Fibroblast of the aortic adventitia (primary cell): Measurements from ENCODE around the gene APBA2. TPM values are rescaled to one million over a fixed set of nuclear protein-coding genes. Genes with fewer than 3 reads are reported as not detected.

Experiments used
- DNase-seq: peaks from one replicate; pipeline ENCODE4 v3.0.0-alpha.2; 2010; ENCODE audit warnings: low read depth
- H3K4me3 ChIP-seq: 2 replicates; pipeline ENCODE4 v1.5.1; 2011; ENCODE audit warnings: low read depth, mild to moderate bottlenecking, control low read depth, low read length, moderate library complexity
- total RNA-seq: library from RNA; depleted of rRNA; stranded (reverse); fragments of >200 nt; gene quantifications from 2 replicates; pipeline ENCODE4 v1.2.3, GENCODE V29; 2012; ENCODE audit warnings: low replicate concordance
- TF ChIP-seq, protein P1 (sequence below): IDR thresholded peaks from 2 replicates; pipeline ENCODE4 v1.5.1; 2011; ENCODE audit warnings: mild to moderate bottlenecking, low read length, control low read depth, inconsistent platforms; ENCODE audit not compliant: insufficient read depth

Gene APBA2
- total RNA-seq, 1 donor = 1.8 TPM

DNA sequence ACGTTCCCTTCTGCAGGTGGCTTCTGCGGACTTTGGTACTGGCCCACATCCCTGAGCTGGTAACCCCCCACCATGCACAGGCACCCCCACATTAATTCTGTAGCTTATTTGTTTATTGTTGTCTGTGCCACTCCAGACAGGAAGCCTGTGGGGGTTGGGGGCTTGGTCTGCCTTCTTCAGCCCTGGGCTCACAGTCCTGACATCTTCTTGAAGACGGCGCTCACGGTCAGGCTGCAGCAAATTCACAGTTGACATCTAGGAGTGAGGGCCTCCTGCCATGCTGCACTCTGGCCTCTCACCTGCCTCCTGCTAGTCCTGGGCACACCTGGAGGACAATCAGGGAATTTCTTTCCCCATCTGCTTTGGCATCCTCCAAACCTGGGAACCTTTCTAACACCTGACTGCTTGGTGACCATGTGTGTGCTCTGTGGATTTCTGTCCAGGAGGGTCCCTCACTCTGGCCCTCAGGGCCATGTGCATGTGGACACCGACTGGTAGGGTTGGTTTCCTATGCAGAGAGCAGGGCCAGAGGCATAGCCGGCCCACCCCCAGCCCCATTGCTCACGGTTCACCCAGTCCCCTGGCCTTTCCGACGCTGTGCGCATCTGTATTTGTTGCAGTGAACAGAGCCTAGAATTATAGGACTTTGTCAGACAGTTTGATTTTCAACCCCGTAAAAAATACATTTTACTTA, 68.8 kb downstream of the APBA2 start:
- DNase-seq = no peak
- H3K4me3 ChIP-seq = no peak overlapping the region
- TF ChIP-seq, protein P1, sequence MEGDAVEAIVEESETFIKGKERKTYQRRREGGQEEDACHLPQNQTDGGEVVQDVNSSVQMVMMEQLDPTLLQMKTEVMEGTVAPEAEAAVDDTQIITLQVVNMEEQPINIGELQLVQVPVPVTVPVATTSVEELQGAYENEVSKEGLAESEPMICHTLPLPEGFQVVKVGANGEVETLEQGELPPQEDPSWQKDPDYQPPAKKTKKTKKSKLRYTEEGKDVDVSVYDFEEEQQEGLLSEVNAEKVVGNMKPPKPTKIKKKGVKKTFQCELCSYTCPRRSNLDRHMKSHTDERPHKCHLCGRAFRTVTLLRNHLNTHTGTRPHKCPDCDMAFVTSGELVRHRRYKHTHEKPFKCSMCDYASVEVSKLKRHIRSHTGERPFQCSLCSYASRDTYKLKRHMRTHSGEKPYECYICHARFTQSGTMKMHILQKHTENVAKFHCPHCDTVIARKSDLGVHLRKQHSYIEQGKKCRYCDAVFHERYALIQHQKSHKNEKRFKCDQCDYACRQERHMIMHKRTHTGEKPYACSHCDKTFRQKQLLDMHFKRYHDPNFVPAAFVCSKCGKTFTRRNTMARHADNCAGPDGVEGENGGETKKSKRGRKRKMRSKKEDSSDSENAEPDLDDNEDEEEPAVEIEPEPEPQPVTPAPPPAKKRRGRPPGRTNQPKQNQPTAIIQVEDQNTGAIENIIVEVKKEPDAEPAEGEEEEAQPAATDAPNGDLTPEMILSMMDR = no peak

DNA sequence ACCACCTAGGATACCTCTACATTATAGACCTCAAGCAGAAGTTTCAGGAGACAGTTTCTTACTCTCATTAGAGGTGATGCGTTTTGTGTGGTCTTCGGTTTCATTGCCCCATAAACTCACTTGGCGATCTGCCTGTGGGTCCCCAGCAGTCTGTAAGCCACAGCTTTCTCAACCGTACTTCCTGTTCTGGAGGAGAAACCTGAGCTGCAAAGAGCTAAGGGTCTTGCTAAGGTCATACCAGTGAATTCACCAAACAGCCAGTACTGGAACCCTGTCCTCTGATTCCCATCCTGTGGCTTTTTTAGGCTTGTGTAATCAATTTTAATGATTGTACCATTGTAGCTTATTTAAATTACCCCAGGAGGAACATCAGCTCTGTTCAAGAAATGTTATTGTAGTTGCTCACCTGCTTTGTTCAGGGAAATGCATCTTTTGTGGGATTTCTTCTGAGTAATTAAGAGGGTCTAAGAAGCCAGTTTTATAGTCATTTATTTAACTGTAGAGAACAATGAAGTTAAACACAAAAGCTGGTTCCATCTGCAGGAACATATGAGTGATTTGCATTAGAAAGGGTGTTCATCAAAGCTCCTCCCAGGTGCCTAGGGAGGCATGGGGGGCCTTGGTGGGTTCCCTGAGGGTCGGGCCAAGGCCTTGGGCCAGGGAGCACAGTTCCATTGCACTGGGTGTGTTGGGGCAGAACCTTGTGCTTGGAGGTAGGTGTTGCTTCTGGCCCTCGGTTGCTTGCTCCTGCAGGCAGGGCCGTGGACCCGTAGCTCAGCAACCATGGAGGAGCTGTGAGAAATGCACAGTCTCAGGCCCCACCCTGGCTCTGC, 69.6 kb downstream of the APBA2 start:
- DNase-seq = no peak
- TF ChIP-seq, protein P1 = no peak
- no peak overlapping the region for H3K4me3 ChIP-seq

DNA sequence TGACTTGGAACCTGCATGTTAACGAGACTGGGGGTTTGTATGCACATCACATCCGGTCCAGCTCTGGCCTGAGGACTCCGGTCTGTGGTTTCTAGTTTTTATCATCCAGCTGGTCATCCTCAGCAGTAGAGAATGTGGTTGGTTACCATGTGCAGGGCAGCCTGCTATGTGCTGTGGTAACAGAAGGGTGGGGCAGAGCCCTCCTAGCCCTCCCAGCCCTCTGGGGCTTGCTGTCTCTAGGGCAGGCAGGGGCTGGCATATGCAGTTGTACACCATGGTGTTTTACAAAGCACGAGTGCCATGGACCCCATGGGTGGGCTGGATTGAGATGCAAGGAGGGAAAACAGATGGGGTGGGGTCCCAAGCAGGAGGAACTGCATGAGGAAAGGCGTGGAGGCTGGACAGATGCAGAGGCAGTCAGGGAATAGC, 70.2 kb downstream of the APBA2 start:
- no peak for DNase-seq
- H3K4me3 ChIP-seq = no peak overlapping the region
- TF ChIP-seq, protein P1 = no peak

DNA sequence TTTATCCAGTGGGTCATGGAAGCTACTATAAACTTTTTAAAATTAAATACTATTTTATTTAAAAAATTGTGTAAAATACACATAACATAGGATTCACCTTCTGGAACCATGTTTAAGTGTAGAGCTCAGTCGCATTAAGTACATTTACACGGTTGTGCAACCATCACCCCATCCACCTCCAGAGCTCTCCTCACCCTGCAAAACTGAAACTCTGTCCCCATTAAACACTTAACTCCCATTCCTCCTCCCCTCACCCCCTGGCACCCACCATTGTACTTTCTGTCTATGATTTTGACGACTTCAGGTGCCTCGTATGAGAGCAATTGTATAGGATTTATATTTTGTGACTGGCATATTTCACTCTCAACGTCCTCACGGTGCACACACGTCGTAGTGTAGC, 70.7 kb downstream of the APBA2 start:
- TF ChIP-seq, protein P1 = no peak
- DNase-seq = no peak
- H3K4me3 ChIP-seq = no peak overlapping the region

DNA sequence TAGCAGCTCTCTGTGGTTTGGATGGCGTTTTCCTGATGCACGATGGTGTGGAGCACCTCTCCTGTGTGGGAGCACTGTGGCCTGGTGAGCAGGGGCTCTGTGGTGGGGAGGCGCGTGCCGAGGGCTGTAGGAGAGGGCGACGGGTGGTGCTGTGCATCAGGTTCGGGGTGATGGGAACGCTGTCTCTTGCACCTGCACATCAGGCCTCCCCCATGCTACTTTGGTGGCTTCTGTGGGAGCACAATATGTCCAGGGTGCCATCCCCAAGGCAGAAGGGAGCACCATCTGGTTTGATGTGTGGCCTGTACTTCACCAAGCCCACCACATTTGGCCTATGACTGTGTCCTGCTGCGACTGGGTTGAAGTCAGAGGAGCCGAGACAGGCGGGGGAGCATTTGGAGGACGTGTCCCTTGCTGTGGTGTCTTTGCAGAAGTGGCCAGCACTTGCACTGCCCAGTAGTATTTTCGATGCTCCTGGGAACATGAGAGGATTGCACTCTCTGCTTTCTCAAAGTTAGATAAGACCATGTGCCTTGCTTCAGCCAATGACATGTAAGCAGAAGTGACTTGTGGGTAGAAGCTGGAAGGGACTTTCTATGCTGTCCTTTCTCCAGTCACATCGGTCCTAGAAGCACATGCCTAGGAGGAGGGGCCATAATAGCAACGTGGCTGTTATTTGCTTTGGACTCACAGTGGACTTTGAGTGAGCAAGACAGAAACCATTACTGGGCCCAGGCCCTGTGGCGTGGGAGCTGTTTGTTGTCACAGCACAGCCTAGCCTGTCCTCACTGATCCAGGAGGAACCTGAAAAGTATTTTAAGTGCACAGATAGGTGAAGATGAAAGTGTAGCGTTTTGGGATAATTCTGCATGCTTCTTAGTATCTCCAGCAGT, 72.1 kb downstream of the APBA2 start:
- TF ChIP-seq, protein P1 = no peak
- DNase-seq = no peak
- H3K4me3 ChIP-seq = no peak overlapping the region

DNA sequence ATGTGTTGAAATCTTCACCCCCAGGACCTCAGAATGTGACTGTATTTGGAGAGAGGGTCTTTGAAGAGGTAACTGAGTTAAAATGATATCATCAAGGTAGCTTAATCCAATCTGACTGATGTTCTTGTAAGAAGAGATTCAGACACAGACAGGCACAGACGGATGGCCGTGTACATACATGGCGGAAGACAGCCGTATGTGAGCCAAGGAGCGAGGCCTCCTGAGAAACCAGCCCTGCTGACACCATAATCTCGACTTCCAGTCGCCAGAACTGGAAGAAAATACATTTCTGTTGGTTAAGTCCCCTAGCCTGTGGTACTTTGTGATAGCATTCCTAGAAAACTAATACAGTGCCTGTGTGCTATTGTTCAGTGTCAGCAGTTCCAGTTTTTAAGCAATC, 73.6 kb downstream of the APBA2 start:
- no peak overlapping the region for H3K4me3 ChIP-seq

More for the DNA sequence above, 73.6 kb downstream of the APBA2 start:
- DNase-seq = no peak
- TF ChIP-seq, protein P1 = no peak
